Naive thymus-derived CD8-positive, alpha-beta T cell (primary cell): ENCODE results near the gene ENO4. TPM values are rescaled to one million over a fixed set of nuclear protein-coding genes. Genes with fewer than 3 reads are reported as not detected.
A peak's percentile ranks its signal among the peaks of the same experiment; 100 is the strongest.

Experiments
- ATAC-seq, 2 donors: fragments of 150-1000 bp; cut with Tn5 transposase in 1 of 2; sonication (Bioruptor Pico), chemical (Tn5 transposase) in 1 of 2; 1 replicate in 1 of 2; 2 replicates in 1 of 2; pipeline ENCODE4 v1.10.0; 2021; ENCODE audit warnings: mild to moderate bottlenecking in 2 of 2, moderate library complexity in 2 of 2
- POLR2A ChIA-PET: fragments of 350-600 bp; sonication (Branson Sonifier 250); formaldehyde crosslinking; loops from one replicate; lab custom pipeline; 2021; ENCODE audit warnings: antibody characterized with exemption; lab: Charles Lee
- DNase-seq, 10 donors: peaks; one replicate each; pipeline versions ENCODE4 v3.0.0 to v3.0.0-alpha.2; 2020 to 2022
- H3K27ac Mint-ChIP-seq, 10 donors: one replicate each; pipeline ENCODE4 v1.8.0; 2020 to 2022; ENCODE audit warnings: mild to moderate bottlenecking in 10 of 10, mixed read lengths in 10 of 10, moderate library complexity in 4 of 10, inconsistent platforms in 1 of 10
- H3K27me3 Mint-ChIP-seq, 5 donors: one replicate each; pipeline ENCODE4 v1.8.0; 2021 to 2022; ENCODE audit warnings: mixed read lengths in 5 of 5
- H3K36me3 Mint-ChIP-seq, 3 donors: one replicate each; pipeline ENCODE4 v1.8.0; 2020 to 2022; ENCODE audit warnings: mixed read lengths in 3 of 3, mild to moderate bottlenecking in 2 of 3, inconsistent platforms in 1 of 3
- H3K4me1 Mint-ChIP-seq, 4 donors: one replicate each; pipeline ENCODE4 v1.8.0; 2021 to 2022; ENCODE audit warnings: mixed read lengths in 4 of 4
- H3K4me3 Mint-ChIP-seq, 10 donors: one replicate each; pipeline ENCODE4 v1.8.0; 2020 to 2022; ENCODE audit warnings: mild to moderate bottlenecking in 10 of 10, mixed read lengths in 10 of 10, moderate library complexity in 6 of 10, inconsistent platforms in 1 of 10
- H3K9me3 Mint-ChIP-seq, 9 donors: one replicate each; pipeline ENCODE4 v1.8.0; 2020 to 2022; ENCODE audit warnings: mixed read lengths in 9 of 9, mild to moderate bottlenecking in 3 of 9, inconsistent platforms in 1 of 9, moderate library complexity in 1 of 9
- polyA plus RNA-seq, 3 donors: library from polyadenylated mRNA; unstranded; fragments of 300-500 nt; fragmentation: Illumina TruSeq; gene quantifications; one replicate each; pipeline ENCODE4 v1.2.3, GENCODE V29; 2021
- total RNA-seq, 8 experiments: library from RNA in 2 of 8; stranded (reverse) in 2 of 8; gene quantifications; one replicate each; pipeline ENCODE4 v1.2.3 and lab custom pipeline; 2021 to 2026

The ENO4 gene
- total and polyA plus RNA-seq, 5 experiments from 2014 or later = not detected

DNA sequence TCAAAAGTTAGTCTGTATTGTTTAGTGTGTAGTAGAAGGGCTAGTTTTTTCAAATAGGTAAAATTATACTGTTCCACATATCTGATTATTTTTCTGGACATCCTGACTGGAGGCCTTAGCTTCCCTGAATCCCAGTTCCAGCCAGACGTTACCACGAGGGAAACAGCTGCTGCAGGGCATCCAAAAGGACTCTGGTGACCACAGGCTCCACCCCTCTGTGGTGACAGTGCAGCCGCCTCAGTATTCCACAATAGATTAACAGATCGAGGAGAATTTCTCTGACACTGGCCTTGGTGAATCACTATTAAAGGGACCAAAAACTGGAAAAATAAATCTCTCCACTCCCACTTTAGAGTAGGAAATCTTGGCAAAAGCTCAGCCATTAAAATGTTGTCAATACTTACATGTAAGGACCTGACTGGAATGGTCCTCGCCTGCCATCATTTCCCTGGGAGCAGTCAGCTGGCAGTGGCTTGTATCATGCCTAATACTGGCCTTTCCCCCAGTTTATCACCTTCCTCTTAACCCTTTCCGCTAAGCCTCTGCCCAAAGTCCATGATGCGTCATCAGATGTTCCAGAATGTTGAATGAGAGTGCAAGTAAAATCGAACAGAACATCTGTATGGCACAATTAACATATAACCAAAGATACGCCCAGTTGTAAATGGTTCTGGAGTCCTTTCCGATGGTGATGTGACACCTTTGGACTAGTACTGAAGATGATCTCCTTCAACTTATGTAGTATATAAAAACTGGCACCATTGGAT is 31.6 kb downstream of the ENO4 start:
- H3K27me3 Mint-ChIP-seq = peaks cover 14 to 30% (median 14%) of the 10 kb centered on the region in 5 donors
- H3K4me3 Mint-ChIP-seq = no peak overlapping the region
- no peaks in the 10 kb centered on the region for H3K4me1 Mint-ChIP-seq
- ATAC-seq (no peak), DNase-seq (no peak)
- H3K27ac Mint-ChIP-seq = no peak overlapping the region
- POLR2A ChIA-PET = no interaction called here
- no peaks in the 10 kb centered on the region for H3K36me3 Mint-ChIP-seq
- H3K9me3 Mint-ChIP-seq = no peaks in the 10 kb centered on the region

- Mint-ChIP-seq H3K4me3 (no peak overlapping the region), H3K27ac (no peak overlapping the region), H3K36me3 (no peaks in the 10 kb centered on the region), H3K27me3 (peaks cover 14 to 31% (median 14%) of the 10 kb centered on the region in 5 donors), H3K4me1 (no peaks in the 10 kb centered on the region), H3K9me3 (no peaks in the 10 kb centered on the region)
- POLR2A ChIA-PET = no interaction called here
- ATAC-seq (no peak), DNase-seq (no peak)
Measured at GRCh38 chr10:116882639-116883038, 33.3 kb downstream of the ENO4 start.

DNA sequence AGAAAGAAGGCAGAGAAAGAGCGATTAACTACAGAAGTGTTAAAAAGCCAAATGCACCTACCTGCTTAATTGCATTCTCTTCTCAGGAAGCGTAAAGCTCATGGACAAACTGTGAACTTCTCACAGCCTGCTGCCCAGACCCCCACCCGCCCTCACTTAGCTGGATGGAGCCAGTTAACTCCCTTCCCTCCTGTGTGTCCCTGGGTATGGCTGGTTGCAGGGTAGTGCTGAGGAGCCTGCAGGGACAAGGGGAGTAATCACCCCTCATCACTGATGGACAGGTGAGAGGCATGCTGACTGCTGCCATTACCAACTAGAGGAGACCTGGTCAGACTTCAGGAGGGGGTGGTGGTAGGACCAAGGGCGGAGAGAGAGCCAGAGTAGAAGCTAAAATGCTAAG is 37.5 kb downstream of the ENO4 start:
- Mint-ChIP-seq H3K9me3 (no peaks in the 10 kb centered on the region), H3K27me3 (peaks cover 11 to 46% (median 16%) of the 10 kb centered on the region in 5 donors), H3K4me1 (no peaks in the 10 kb centered on the region), H3K4me3 (no peak overlapping the region), H3K36me3 (no peaks in the 10 kb centered on the region), H3K27ac (no peak overlapping the region)
- no peak for ATAC-seq
- DNase-seq = no peak
- POLR2A ChIA-PET = no interaction called here

- DNase-seq = no peak
- Mint-ChIP-seq H3K36me3 (no peaks in the 10 kb centered on the region), H3K9me3 (no peaks in the 10 kb centered on the region)
Measured at GRCh38 chr10:116888380-116889055, 39.2 kb downstream of the ENO4 start.

GRCh38 chr10:116889066-116889465 is 39.8 kb downstream of the ENO4 start:
- POLR2A ChIA-PET = no interaction called here
- Mint-ChIP-seq H3K27me3 (peaks cover 12 to 58% (median 18%) of the 10 kb centered on the region in 5 donors), H3K27ac (no peak overlapping the region), H3K36me3 (no peaks in the 10 kb centered on the region), H3K4me3 (no peak overlapping the region), H3K9me3 (no peaks in the 10 kb centered on the region), H3K4me1 (peaks cover 0 to 1% (median 0%) of the 10 kb centered on the region in 4 donors)
- no peak for ATAC-seq
- DNase-seq = no peak

More at GRCh38 chr10:116888380-116889055, 39.2 kb downstream of the ENO4 start:
- no peak for ATAC-seq
- H3K27ac Mint-ChIP-seq = no peak overlapping the region
- H3K27me3 Mint-ChIP-seq = peaks cover 12 to 54% (median 18%) of the 10 kb centered on the region in 5 donors
- no peak overlapping the region for H3K4me3 Mint-ChIP-seq
- peaks cover 0 to 1% (median 0%) of the 10 kb centered on the region in 4 donors for H3K4me1 Mint-ChIP-seq
- POLR2A ChIA-PET = no interaction called here

DNA sequence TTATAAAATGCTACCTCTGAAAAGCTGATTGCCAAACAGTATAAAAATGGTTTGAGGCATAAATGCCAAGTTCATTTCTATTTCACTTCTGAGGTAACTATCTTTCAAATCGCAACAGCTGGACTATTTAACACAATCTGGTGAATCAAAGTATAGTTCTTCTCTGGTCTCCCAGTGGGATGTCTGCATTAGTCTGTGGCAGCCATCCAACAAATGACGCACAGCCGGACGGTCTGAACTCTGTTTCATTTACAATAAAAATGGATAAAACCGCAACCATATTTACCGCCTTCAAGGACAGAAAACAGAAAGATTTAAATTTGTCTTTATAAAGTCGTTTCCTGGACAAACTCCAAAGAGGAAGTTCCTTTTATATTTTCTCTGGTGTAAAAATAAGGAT is 41.9 kb downstream of the ENO4 start:
- DNase-seq = no peak
- Mint-ChIP-seq H3K4me1 (peaks cover 0 to 1% (median 0%) of the 10 kb centered on the region in 4 donors), H3K36me3 (no peaks in the 10 kb centered on the region), H3K27ac (no peak overlapping the region), H3K27me3 (peaks cover 11 to 58% (median 16%) of the 10 kb centered on the region in 5 donors), H3K4me3 (no peak overlapping the region), H3K9me3 (no peaks in the 10 kb centered on the region)
- POLR2A ChIA-PET = no interaction called here
- no peak for ATAC-seq

DNA sequence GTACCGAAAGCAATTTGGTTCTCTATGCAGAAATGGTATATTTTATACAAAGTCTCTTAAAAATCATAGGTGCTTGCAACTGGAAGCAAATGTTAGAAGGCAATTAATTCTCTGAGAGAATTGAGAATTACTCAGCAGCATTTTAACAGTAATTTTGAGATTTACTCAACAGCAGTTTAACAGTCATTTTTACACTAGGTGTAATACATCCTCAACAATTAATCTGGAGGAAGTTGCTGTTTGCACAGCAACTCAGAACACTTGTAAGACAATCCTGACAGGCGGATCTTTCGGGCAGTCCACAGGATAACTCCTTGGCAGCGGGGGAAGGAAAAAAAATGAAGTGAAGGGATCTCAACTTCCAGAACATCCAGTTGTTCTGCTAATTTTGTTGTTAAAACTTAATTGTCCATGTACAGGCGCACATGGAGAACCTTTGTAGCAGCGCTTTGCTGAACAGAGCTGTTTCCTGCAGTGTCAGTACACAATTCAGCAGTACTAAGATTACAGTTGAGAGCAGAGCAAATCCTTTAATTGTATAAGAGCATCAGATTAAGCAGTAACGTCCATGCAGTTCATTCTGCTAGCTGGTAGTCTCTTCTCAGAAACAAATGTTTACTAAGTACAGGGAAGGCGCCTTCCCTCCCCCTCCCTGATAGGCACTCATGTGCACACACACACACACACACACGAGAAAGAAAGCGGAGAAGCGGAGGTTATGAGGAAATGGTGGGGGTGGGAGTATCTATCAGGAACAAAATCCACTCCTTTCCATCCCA is 43.8 kb downstream of the ENO4 start:
- DNase-seq (no peak), ATAC-seq (no peak)
- Mint-ChIP-seq H3K4me1 (peaks cover 0 to 1% (median 0%) of the 10 kb centered on the region in 4 donors), H3K4me3 (no peak overlapping the region), H3K27ac (no peak overlapping the region), H3K9me3 (no peaks in the 10 kb centered on the region), H3K36me3 (no peaks in the 10 kb centered on the region), H3K27me3 (peaks cover 10 to 48% (median 12%) of the 10 kb centered on the region in 5 donors)
- POLR2A ChIA-PET = no interaction called here

DNA sequence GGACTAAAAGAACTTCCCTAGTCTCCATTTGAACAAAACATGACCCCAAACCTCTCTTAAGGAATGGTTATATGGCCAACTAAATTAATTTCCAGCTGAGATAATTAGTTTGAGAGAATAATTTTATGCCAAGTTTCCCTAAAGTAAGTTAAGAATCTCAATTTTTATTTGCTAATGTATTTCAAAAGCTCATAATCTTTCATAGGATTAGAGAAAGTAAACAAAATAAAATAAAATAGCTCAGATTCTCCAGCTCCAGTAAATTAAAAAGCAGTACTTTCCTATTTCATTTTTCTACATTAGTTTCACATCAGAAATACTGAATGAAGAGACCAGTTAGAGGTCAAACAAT is 44.4 kb downstream of the ENO4 start:
- POLR2A ChIA-PET = no interaction called here
- ATAC-seq (no peak), DNase-seq (no peak)
- Mint-ChIP-seq H3K9me3 (no peaks in the 10 kb centered on the region), H3K27me3 (peaks cover 10 to 42% (median 12%) of the 10 kb centered on the region in 5 donors), H3K27ac (peak overlapping the region in 1 of 10 donors; percentile 5), H3K36me3 (no peaks in the 10 kb centered on the region), H3K4me1 (peaks cover 0 to 1% (median 0%) of the 10 kb centered on the region in 4 donors), H3K4me3 (no peak overlapping the region)

- Mint-ChIP-seq H3K27ac (no peak overlapping the region), H3K4me3 (no peak overlapping the region), H3K4me1 (no peaks in the 10 kb centered on the region), H3K9me3 (peaks cover 0 to 2% (median 0%) of the 10 kb centered on the region in 9 donors), H3K27me3 (peaks cover 0 to 8% (median 4%) of the 10 kb centered on the region in 5 donors), H3K36me3 (no peaks in the 10 kb centered on the region)
- DNase-seq (no peak), ATAC-seq (no peak)
- POLR2A ChIA-PET = no interaction called here
Measured at GRCh38 chr10:116899626-116900025, 50.3 kb downstream of the ENO4 start.

- no peaks in the 10 kb centered on the region for H3K36me3 Mint-ChIP-seq
- H3K4me3 Mint-ChIP-seq = no peak overlapping the region
- POLR2A ChIA-PET = no interaction called here
- DNase-seq (no peak), ATAC-seq (no peak)
- peaks cover 0 to 2% (median 0%) of the 10 kb centered on the region in 9 donors for H3K9me3 Mint-ChIP-seq
- H3K4me1 Mint-ChIP-seq = no peaks in the 10 kb centered on the region
- H3K27ac Mint-ChIP-seq = no peak overlapping the region
- H3K27me3 Mint-ChIP-seq = peaks cover 0 to 8% (median 0%) of the 10 kb centered on the region in 5 donors
Measured at GRCh38 chr10:116905845-116906210, 56.5 kb downstream of the ENO4 start.

DNA sequence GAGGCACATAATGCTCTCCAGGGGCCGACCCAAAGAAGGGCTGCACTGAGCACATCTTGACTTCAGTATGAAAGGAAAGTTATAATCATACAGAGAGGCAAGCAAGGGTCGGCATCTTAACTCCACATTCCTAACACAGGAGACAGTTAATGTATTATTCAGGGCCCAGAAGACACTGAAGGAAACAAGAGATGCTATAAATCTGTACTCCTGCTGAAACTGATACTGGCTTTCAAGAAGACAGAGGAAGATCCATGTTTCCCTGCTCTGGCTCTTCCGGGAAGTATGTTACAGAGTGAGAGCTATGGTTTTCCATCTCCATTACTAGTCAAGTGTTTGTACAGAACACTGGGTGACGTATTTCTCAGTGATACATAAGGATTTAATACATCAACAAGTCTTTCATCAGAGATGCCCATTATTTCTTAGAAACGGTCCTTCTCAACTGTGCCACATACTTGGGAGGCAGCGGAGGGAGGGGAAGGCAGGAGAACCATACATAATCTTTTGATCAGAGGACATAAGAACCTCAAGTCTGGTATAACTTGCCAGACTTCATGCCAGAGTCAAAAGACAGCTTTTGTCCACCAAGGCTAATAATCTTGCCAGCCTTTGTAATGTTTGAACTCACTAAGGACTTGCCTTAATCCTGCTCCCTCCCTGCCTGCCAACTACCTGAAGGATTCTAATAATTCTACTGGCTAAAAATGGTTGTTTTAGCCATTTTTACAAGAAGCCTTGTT is 58.1 kb downstream of the ENO4 start:
- Mint-ChIP-seq H3K4me3 (no peak overlapping the region), H3K36me3 (no peaks in the 10 kb centered on the region), H3K4me1 (no peaks in the 10 kb centered on the region), H3K27me3 (peaks cover 0 to 8% (median 0%) of the 10 kb centered on the region in 5 donors), H3K9me3 (peaks cover 0 to 2% (median 0%) of the 10 kb centered on the region in 9 donors), H3K27ac (no peak overlapping the region)
- DNase-seq (no peak), ATAC-seq (no peak)
- POLR2A ChIA-PET = no interaction called here

DNA sequence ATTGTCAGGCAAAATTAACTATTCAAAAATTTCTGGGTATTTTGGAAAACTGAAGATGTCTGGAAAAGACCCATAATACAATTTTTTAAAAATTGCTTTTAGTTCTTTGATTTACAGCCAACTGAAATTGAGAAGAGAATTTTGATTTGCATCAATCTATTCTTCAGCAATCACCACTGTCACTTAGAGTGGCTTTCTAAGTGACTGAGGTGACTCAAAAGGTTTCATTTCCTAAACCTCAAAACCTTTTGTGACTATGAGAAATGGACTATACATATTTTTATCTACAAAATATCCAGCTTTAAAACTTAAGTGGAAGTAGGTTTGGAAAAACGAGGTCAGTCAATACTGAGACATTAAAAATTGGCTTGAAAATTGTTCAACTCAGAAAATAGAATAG is 60.0 kb downstream of the ENO4 start:
- POLR2A ChIA-PET = no interaction called here
- Mint-ChIP-seq H3K9me3 (no peaks in the 10 kb centered on the region), H3K36me3 (no peaks in the 10 kb centered on the region), H3K27me3 (peaks cover 0 to 4% (median 0%) of the 10 kb centered on the region in 5 donors), H3K27ac (no peak overlapping the region), H3K4me1 (no peaks in the 10 kb centered on the region), H3K4me3 (no peak overlapping the region)
- DNase-seq (no peak), ATAC-seq (no peak)
